GM12878 (cell line): ENCODE data around the gene SLC35F2. TPM values are rescaled to one million over a fixed set of nuclear protein-coding genes. Genes with fewer than 3 reads are reported as not detected.
A peak's percentile ranks its signal among the peaks of the same experiment; 100 is the strongest.

ENCODE experiments used
- ATAC-seq: fragments of 200-7000 bp; cut with Tn5 transposase; 3 replicates; pipeline ENCODE4 v1.9.1; 2020; ENCODE audit warnings: mild to moderate bottlenecking, moderate library complexity
- BruUV-seq: library from RNA; stranded (reverse); fragments of 400-500 nt; replicated peaks from 2 replicates; lab custom pipeline; 2021; lab: Mats Ljungman, UMichigan
- CTCF ChIA-PET: fragments of 300-600 bp; sonication (Branson Sonifier 250); formaldehyde crosslinking; extraction: SDS; loops from one replicate; lab custom pipeline; 2021; ENCODE audit warnings: inconsistent platforms; lab: Yijun Ruan, JAX
- POLR2A ChIA-PET: fragments of 350-600 bp; formaldehyde crosslinking; extraction: SDS; loops from one replicate; lab custom pipeline; 2021; ENCODE audit warnings: inconsistent platforms; lab: Charles Lee
- RAD21 ChIA-PET: fragments of 300-600 bp; sonication (Branson Sonifier 250); formaldehyde crosslinking; loops from one replicate; lab custom pipeline; 2023; ENCODE audit warnings: antibody characterized with exemption; ENCODE audit not compliant: unreplicated experiment; lab: Charles Lee
- SMC1A ChIA-PET: fragments of 300-600 bp; sonication (Branson Sonifier 250); formaldehyde crosslinking; loops from one replicate; lab custom pipeline; 2023; ENCODE audit not compliant: unreplicated experiment, uncharacterized antibody; lab: Charles Lee
- DNase-seq: peaks from one replicate; pipeline ENCODE4 v3.0.0-alpha.2; 2011; ENCODE audit warnings: low read depth, low spot score
- FAIRE-seq: peaks from 3 replicates; lab custom pipeline; 2011; peaks lifted over from hg19 to GRCh38; lab: Jason Lieb, UNC
- H2AFZ ChIP-seq: 2 replicates; pipeline ENCODE4 v1.6.0; 2011; ENCODE audit warnings: low read depth, low read length, control low read depth; ENCODE audit not compliant: control insufficient read depth
- H3K27ac ChIP-seq: 2 replicates; pipeline ENCODE4 v1.5.1; 2011; ENCODE audit warnings: control low read depth; ENCODE audit not compliant: control insufficient read depth, insufficient read depth
- H3K27me3 ChIP-seq, 2 experiments: replicated peaks in 1 of 2; 2 replicates each; pipeline versions ENCODE4 v1.6.0 to v1.6.1; 2011; ENCODE audit warnings: low read length in 1 of 2; ENCODE audit not compliant: control insufficient read depth in 2 of 2, insufficient read depth in 2 of 2
- H3K36me3 ChIP-seq, 2 experiments: 2 replicates each; pipeline ENCODE4 v1.5.1; 2011; ENCODE audit warnings: low read length in 1 of 2; ENCODE audit not compliant: control insufficient read depth in 2 of 2, insufficient read depth in 2 of 2
- H3K4me1 ChIP-seq: 2 replicates; pipeline ENCODE4 v1.6.1; 2011; ENCODE audit warnings: mild to moderate bottlenecking, low read length, moderate library complexity, mixed read lengths; ENCODE audit not compliant: control insufficient read depth, insufficient read depth
- H3K4me2 ChIP-seq: 2 replicates; pipeline ENCODE4 v1.6.0; 2011; ENCODE audit warnings: control low read depth; ENCODE audit not compliant: control insufficient read depth, insufficient read depth
- H3K4me3 ChIP-seq: fragments of 200-600 bp; sonication (generic); 2 replicates; pipeline ENCODE4 v1.5.1; 2016
- H3K79me2 ChIP-seq: 2 replicates; pipeline ENCODE4 v1.6.0; 2011; ENCODE audit warnings: low read length; ENCODE audit not compliant: control insufficient read depth, insufficient read depth
- H3K9ac ChIP-seq: 2 replicates; pipeline ENCODE4 v1.8.0; 2011; ENCODE audit warnings: low read length, control low read depth, mixed read lengths; ENCODE audit not compliant: control insufficient read depth, insufficient read depth
- H3K9me3 ChIP-seq: replicated peaks from 3 replicates; pipeline ENCODE4 v1.5.1; 2011; ENCODE audit warnings: mild to moderate bottlenecking, low read length; ENCODE audit not compliant: control insufficient read depth, insufficient read depth
- H4K20me1 ChIP-seq: 2 replicates; pipeline ENCODE4 v1.6.0; 2011; ENCODE audit not compliant: control insufficient read depth, insufficient read depth
- ATF7 ChIP-seq: fragments of 450-650 bp; IDR thresholded peaks from 2 replicates; pipeline ENCODE4 v1.6.1; 2016; ENCODE audit warnings: low read depth, mild to moderate bottlenecking
- DPF2 ChIP-seq: fragments of 450-650 bp; IDR thresholded peaks from 2 replicates; pipeline ENCODE4 v1.6.1; 2017; ENCODE audit warnings: mild to moderate bottlenecking
- EED ChIP-seq: sonication (generic); IDR thresholded peaks from 2 replicates; pipeline ENCODE4 v1.6.1; 2016; ENCODE audit warnings: antibody characterized with exemption, low read depth
- FOXM1 ChIP-seq: IDR thresholded peaks from 2 replicates; pipeline ENCODE4 v1.6.1; 2012; ENCODE audit warnings: low read depth, mild to moderate bottlenecking, inconsistent platforms, low read length, moderate library complexity
- HDAC6 ChIP-seq: fragments of 200-600 bp; sonication (generic); IDR thresholded peaks from one replicate; pipeline ENCODE4 v1.8.0; 2017; ENCODE audit warnings: antibody characterized with exemption; ENCODE audit not compliant: unreplicated experiment
- HDGF ChIP-seq: fragments of 450-650 bp; IDR thresholded peaks from 2 replicates; pipeline ENCODE4 v1.6.1; 2016; ENCODE audit warnings: antibody characterized with exemption
- IKZF1 ChIP-seq: fragments of 450-650 bp; conservative IDR thresholded peaks from 2 replicates; pipeline ENCODE4 v1.6.1; 2017; ENCODE audit warnings: antibody characterized with exemption, mild to moderate bottlenecking
- IKZF2 ChIP-seq, 2 experiments: fragments of 450-650 bp; IDR thresholded peaks; 2 replicates each; pipeline ENCODE4 v1.6.1; 2017; ENCODE audit warnings: mild to moderate bottlenecking in 2 of 2, moderate library complexity in 2 of 2
- KLF5 ChIP-seq: fragments of 450-650 bp; IDR thresholded peaks from 2 replicates; pipeline ENCODE4 v1.6.1; 2014; ENCODE audit warnings: mild to moderate bottlenecking; ENCODE audit not compliant: partially characterized antibody
- MTA2 ChIP-seq: fragments of 450-650 bp; IDR thresholded peaks from 2 replicates; pipeline ENCODE4 v1.6.1; 2016; ENCODE audit warnings: low read depth, mild to moderate bottlenecking, moderate library complexity
- NR2C2 ChIP-seq: IDR thresholded peaks from 2 replicates; pipeline ENCODE4 v1.6.1; 2011; ENCODE audit warnings: borderline replicate concordance, low read depth; ENCODE audit not compliant: control insufficient read depth, insufficient read length
- POLR2AphosphoS2 ChIP-seq: IDR thresholded peaks from 2 replicates; pipeline ENCODE4 v1.6.1; 2011; ENCODE audit warnings: low read depth, mild to moderate bottlenecking, low read length, improper control_type of control experiment, moderate library complexity
- RCOR1 ChIP-seq: conservative IDR thresholded peaks from 2 replicates; pipeline ENCODE4 v1.6.1; 2012; ENCODE audit warnings: low read depth, low read length, improper control_type of control experiment
- RUNX3 ChIP-seq: IDR thresholded peaks from 2 replicates; pipeline ENCODE4 v1.6.1; 2012; ENCODE audit warnings: low read length, inconsistent platforms
- TCF12 ChIP-seq: IDR thresholded peaks from 2 replicates; pipeline ENCODE4 v1.6.1; 2011; ENCODE audit warnings: low read depth, mild to moderate bottlenecking, low read length
- ZNF217 ChIP-seq: fragments of 450-650 bp; IDR thresholded peaks from 2 replicates; pipeline ENCODE4 v1.6.1; 2017; ENCODE audit warnings: antibody characterized with exemption, mild to moderate bottlenecking
- WGBS: methylation state at CpG from one replicate; pipeline ENCODE4 v1.1.6; 2016; ENCODE audit warnings: low lambda C conversion rate; ENCODE audit not compliant: insufficient replicate concordance, insufficient coverage; ENCODE audit errors: missing lambda C conversion rate; 5-methylcytosine and 5-hydroxymethylcytosine counted together
- in situ Hi-C: fragments of 300-500 bp; cut with MboI; formaldehyde crosslinking; loops from 9 replicates; pipeline ENCODE4 v1.14.3; 2018; ENCODE audit warnings: mixed read lengths
- intact Hi-C: fragments of 100-400 bp; cut with micrococcal nuclease; formaldehyde crosslinking; loops from one replicate; pipeline ENCODE4 v1.14.2; 2022; ENCODE audit not compliant: unreplicated experiment
- polyA plus RNA-seq, 11 experiments: library from polyadenylated mRNA; depleted of rRNA in 4 of 11; unstranded in 6 of 11; stranded (reverse) in 5 of 11; fragments of >200 nt; fragmentation: Nextera tagmentation in 4 of 11; fragmentation: Illumina TruSeq in 1 of 11; extraction: Ambion mirVana in 4 of 11; extraction: Trizol in 1 of 11; gene quantifications; 1 replicate in 1 of 11; 2 replicates in 10 of 11; pipeline versions ENCODE4 v1.2.1 to v1.2.3, GENCODE V29; 2011 to 2016; ENCODE audit warnings: inconsistent platforms in 2 of 11, missing spikeins in 2 of 11, low read depth in 1 of 11
- total RNA-seq, 4 experiments: library from RNA; depleted of rRNA in 3 of 4; stranded (reverse); fragments of >200 nt in 3 of 4; fragmentation: Illumina TruSeq in 1 of 4; extraction: Trizol in 1 of 4; gene quantifications; 2 replicates each; pipeline versions ENCODE4 v1.2.1 to v1.2.3, GENCODE V29; 2013 to 2021
- TF ChIP-seq, protein P1 (sequence below): fragments of 450-650 bp; IDR thresholded peaks from 2 replicates; pipeline ENCODE4 v1.6.1; 2016; ENCODE audit warnings: mild to moderate bottlenecking
- TF ChIP-seq, protein P2 (sequence below): IDR thresholded peaks from 2 replicates; pipeline ENCODE4 v1.6.1; 2011; ENCODE audit warnings: low read depth, low read length, improper control_type of control experiment, borderline replicate concordance
- TF ChIP-seq, protein P3 (sequence below): fragments of 450-650 bp; IDR thresholded peaks from 2 replicates; pipeline ENCODE4 v1.6.1; 2018; ENCODE audit warnings: mild to moderate bottlenecking, low read depth, moderate library complexity; ENCODE audit not compliant: partially characterized antibody

Gene SLC35F2
- total and polyA plus RNA-seq, 10 of the 15 experiments (the other 5 are each of a cell fraction or from before 2014, with no cell fraction given) = 15.2 to 48.8 (median 40.1) TPM

DNA sequence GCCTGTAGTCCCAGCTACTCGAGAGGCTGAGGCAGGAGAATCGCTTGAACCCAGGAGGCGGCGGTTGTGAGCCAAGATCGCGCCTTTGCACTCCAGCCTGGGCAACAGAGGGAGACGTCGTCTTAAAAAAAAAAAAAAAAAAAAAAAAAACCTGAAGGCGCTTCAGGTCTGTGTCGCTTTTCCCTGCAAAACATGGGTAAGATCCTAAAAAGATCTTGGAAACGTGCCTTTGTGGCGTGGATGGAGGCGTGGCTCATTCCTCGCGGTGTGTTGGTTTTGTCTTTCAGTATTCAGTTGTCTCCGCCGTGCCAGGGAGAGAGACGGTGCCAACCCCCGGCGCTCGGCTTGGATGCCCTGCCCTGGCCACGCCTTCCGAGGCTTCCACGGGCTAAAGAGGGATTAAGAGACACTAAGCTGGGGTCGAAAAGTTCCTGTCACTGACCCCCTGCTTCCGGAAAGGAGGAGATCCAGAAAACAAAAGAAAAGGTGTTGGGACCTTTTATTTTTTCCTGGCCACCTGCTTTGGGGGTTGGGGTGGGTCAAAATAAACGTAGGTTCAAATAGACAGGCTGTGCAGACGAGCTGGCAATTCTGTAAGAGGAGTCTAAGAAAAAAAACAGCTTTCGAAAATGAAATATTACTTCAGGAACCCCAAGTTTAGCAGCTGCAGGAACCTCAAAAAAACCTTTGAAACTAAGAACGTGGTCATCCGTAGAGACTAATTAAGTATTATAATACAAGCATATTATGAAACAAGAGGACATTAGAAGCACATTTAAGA, 1.1 kb upstream of the SLC35F2 start:
- ChIA-PET SMC1A (interaction anchor here (0.6 to 4.0 kb wide), 9 partner anchors 11 to 59 kb away, joined by 3 to 17 read pairs (median 5); no protein-coding TSS in a partner anchor), RAD21 (interaction anchor here (0.7 to 1.7 kb wide), 6 partner anchors 10 to 270 kb away, joined by 3 to 13 read pairs (median 6); no protein-coding TSS in a partner anchor), CTCF (interaction anchor here (0.7 to 1.7 kb wide), 6 partner anchors 9 to 118 kb away, joined by 3 to 8 read pairs (median 4); no protein-coding TSS in a partner anchor), POLR2A (interaction anchor here (0.5 to 1.9 kb wide), 7 partner anchors 9 to 118 kb away, joined by 3 to 16 read pairs (median 4); no protein-coding TSS in a partner anchor)
- Histone ChIP-seq H3K79me2 (peaks cover 39% of the 10 kb centered on the region), H3K4me3 (peak overlapping the region; percentile 93), H3K9me3 (no peaks in the 10 kb centered on the region), H3K4me1 (peaks cover 17% of the 10 kb centered on the region), H3K9ac (peak overlapping the region; percentile 85), H3K4me2 (peak overlapping the region; percentile 87), H4K20me1 (no peaks in the 10 kb centered on the region), H2AFZ (peak overlapping the region; percentile 88), H3K36me3 (no peaks in the 10 kb centered on the region), H3K27ac (peak overlapping the region; percentile 66), H3K27me3 (no peaks in the 10 kb centered on the region)
- intact Hi-C loops = loop anchor here (2.0 to 5.0 kb wide), 2 partner anchors 62 to 295 kb away; partner anchors contain the start of gene ALKBH8
- no peak for FAIRE-seq
- WGBS = under 1% methylated on average over 22 of the region's 31 CpGs
- peak; percentile 34 for ATAC-seq
- DNase-seq = peak; percentile 63
- in situ Hi-C loops = no loop called here
- TSS peak; percentile 82 for BruUV-seq
- TF ChIP-seq EED = 0 out of 2 replicates have a peak, but pooled peaks have one; percentile 24
- TF ChIP-seq, protein P1, sequence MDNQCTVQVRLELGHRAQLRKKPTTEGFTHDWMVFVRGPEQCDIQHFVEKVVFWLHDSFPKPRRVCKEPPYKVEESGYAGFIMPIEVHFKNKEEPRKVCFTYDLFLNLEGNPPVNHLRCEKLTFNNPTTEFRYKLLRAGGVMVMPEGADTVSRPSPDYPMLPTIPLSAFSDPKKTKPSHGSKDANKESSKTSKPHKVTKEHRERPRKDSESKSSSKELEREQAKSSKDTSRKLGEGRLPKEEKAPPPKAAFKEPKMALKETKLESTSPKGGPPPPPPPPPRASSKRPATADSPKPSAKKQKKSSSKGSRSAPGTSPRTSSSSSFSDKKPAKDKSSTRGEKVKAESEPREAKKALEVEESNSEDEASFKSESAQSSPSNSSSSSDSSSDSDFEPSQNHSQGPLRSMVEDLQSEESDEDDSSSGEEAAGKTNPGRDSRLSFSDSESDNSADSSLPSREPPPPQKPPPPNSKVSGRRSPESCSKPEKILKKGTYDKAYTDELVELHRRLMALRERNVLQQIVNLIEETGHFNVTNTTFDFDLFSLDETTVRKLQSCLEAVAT = peak; percentile 14; the same call in 1 of the 2 replicates
- TF ChIP-seq IKZF2 (IDR thresholded peaks at IDR 0.05) = peak; percentile 46 to 58; a peak in 3 of 4 replicates
- no peak for TF ChIP-seq RCOR1
- TF ChIP-seq, protein P2, sequence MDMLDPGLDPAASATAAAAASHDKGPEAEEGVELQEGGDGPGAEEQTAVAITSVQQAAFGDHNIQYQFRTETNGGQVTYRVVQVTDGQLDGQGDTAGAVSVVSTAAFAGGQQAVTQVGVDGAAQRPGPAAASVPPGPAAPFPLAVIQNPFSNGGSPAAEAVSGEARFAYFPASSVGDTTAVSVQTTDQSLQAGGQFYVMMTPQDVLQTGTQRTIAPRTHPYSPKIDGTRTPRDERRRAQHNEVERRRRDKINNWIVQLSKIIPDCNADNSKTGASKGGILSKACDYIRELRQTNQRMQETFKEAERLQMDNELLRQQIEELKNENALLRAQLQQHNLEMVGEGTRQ = no peak
- TF ChIP-seq TCF12 = peak; percentile 63
- TF ChIP-seq RUNX3 = peak; percentile 62
- TF ChIP-seq IKZF1 = 0 out of 2 replicates have a peak, but pooled peaks have one; percentile 20
- 0 out of 2 replicates have a peak, but pooled peaks have one; percentile 16 for TF ChIP-seq DPF2
- TF ChIP-seq ATF7 = no peak
- TF ChIP-seq ZNF217 = 0 out of 2 replicates have a peak, but pooled peaks have one; percentile 6
- TF ChIP-seq NR2C2 = no peak
- TF ChIP-seq HDAC6 = no peak
- TF ChIP-seq HDGF = no peak
- TF ChIP-seq POLR2AphosphoS2 = no peak
- TF ChIP-seq, protein P3, sequence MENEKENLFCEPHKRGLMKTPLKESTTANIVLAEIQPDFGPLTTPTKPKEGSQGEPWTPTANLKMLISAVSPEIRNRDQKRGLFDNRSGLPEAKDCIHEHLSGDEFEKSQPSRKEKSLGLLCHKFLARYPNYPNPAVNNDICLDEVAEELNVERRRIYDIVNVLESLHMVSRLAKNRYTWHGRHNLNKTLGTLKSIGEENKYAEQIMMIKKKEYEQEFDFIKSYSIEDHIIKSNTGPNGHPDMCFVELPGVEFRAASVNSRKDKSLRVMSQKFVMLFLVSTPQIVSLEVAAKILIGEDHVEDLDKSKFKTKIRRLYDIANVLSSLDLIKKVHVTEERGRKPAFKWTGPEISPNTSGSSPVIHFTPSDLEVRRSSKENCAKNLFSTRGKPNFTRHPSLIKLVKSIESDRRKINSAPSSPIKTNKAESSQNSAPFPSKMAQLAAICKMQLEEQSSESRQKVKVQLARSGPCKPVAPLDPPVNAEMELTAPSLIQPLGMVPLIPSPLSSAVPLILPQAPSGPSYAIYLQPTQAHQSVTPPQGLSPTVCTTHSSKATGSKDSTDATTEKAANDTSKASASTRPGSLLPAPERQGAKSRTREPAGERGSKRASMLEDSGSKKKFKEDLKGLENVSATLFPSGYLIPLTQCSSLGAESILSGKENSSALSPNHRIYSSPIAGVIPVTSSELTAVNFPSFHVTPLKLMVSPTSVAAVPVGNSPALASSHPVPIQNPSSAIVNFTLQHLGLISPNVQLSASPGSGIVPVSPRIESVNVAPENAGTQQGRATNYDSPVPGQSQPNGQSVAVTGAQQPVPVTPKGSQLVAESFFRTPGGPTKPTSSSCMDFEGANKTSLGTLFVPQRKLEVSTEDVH = no peak
- TF ChIP-seq FOXM1 = no peak
- TF ChIP-seq MTA2 = peak; percentile 82
- TF ChIP-seq KLF5 = peak; percentile 15
